K562 (cell line): Measurements from ENCODE around the gene PYGM. TPM values are rescaled to one million over a fixed set of nuclear protein-coding genes. Genes with fewer than 3 reads are reported as not detected.

Experiments
- CC2D1A ChIP-seq: fragments of 450-650 bp; IDR thresholded peaks from 2 replicates; pipeline ENCODE4 v1.6.1; 2017; ENCODE audit warnings: mild to moderate bottlenecking
- ESRRA ChIP-seq: fragments of 450-650 bp; IDR thresholded peaks from 2 replicates; pipeline ENCODE4 v1.6.1; 2014; ENCODE audit warnings: low read depth, mild to moderate bottlenecking, moderate library complexity, borderline replicate concordance
- GABPB2 ChIP-seq: fragments of 250-450 bp; sonication (Bioruptor Pico); conservative IDR thresholded peaks from 2 replicates; pipeline ENCODE4 v1.5.1; 2021; ENCODE audit warnings: mild to moderate bottlenecking
- NRF1 ChIP-seq, 2 experiments: fragments of 450-650 bp; IDR thresholded peaks in 1 of 2; conservative IDR thresholded peaks in 1 of 2; 2 replicates each; pipeline ENCODE4 v1.6.1; 2014; ENCODE audit warnings: mild to moderate bottlenecking in 2 of 2
- RNF2 ChIP-seq: sonication (generic); IDR thresholded peaks from 2 replicates; pipeline ENCODE4 v1.6.1; 2016
- SUPT5H ChIP-seq: fragments of 450-650 bp; IDR thresholded peaks from 2 replicates; pipeline ENCODE4 v1.6.1; 2016
- polyA plus RNA-seq, 8 experiments: library from polyadenylated mRNA; depleted of rRNA in 4 of 8; stranded (reverse) in 5 of 8; unstranded in 3 of 8; fragments of >200 nt; fragmentation: Nextera tagmentation in 2 of 8; fragmentation: Illumina TruSeq in 1 of 8; extraction: Ambion mirVana in 2 of 8; extraction: Trizol in 1 of 8; gene quantifications; 2 replicates each; pipeline versions ENCODE4 v1.2.1 to v1.2.3, GENCODE V29; 2011 to 2014; ENCODE audit warnings: inconsistent platforms in 1 of 8, missing spikeins in 1 of 8
- total RNA-seq, 7 experiments: library from RNA; depleted of rRNA in 6 of 7; stranded (reverse); fragments of >200 nt in 6 of 7; fragmentation: Illumina TruSeq in 2 of 7; extraction: Trizol in 2 of 7; gene quantifications; 2 replicates each; pipeline versions ENCODE4 v1.2.1 to v1.2.3, GENCODE V29; 2011 to 2021; ENCODE audit warnings: low replicate concordance in 1 of 7
- TF ChIP-seq, protein P1 (sequence below): sonication (generic); formaldehyde crosslinking; IDR thresholded peaks from 2 replicates; pipeline ENCODE4 v1.8.0; 2023; ENCODE audit warnings: missing genetic modification reagents, mild to moderate bottlenecking, borderline replicate concordance
- TF ChIP-seq, protein P2 (sequence below): fragments of 250-450 bp; sonication (Bioruptor Pico); IDR thresholded peaks from 2 replicates; pipeline ENCODE4 v1.6.1; 2021; ENCODE audit warnings: mild to moderate bottlenecking
- TF ChIP-seq, protein P3 (sequence below): fragments of 450-650 bp; conservative IDR thresholded peaks from 2 replicates; pipeline ENCODE4 v1.6.1; 2016; ENCODE audit warnings: missing genetic modification characterization, low read depth, mild to moderate bottlenecking, control low read depth, missing compliant biosample characterization
- TF ChIP-seq, protein P4 (sequence below), 2 experiments: fragments of 450-650 bp in 1 of 2; sonication (generic) in 1 of 2; formaldehyde crosslinking in 1 of 2; IDR thresholded peaks; 2 replicates each; pipeline versions ENCODE4 v1.7.1 to v1.9.0; 2016 to 2022; ENCODE audit warnings: inconsistent platforms in 1 of 2, mild to moderate bottlenecking in 1 of 2, missing genetic modification reagents in 1 of 2

Gene PYGM
- total and polyA plus RNA-seq, 9 of the 15 experiments (the other 6 are each of a cell fraction or from before 2014, with no cell fraction given), result 0.07 to 1.5 (median 0.68) TPM

DNA sequence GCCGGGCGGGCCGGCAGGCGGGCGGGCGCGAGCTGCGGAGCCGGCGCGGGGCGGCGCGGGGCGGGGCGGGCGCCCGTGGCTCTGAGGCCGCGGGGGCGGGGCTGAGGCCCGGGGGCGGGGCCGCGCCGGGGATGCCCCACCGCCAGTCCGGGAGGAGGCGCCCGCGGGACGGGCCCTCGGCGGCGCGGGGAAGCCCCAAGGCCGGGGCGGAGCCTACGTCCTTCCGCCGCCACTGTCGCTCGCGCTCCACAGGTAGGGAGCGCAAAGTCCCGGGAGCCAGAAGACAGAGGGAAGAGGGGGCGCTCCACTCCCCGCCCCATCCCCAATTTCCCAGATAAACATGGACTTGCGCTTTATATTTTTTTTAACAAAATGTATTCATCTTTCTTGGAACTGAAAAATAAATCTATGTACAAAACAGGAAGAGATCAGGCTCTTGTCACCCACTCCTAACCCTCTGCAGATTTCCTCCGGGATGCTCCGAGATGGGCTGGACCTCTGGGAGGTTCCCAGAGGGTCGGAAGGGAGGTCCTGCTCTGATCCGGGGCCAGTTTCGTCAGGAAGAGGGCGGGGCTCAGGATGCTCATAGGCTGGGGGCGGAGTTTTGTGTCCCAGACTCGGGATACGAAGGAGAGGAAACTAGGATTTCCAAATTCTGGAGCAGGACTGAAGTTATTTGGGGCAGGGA lies 43.5 kb upstream of the PYGM start, which contains the start of gene MAP4K2 (continued):
- TF ChIP-seq, protein P1, sequence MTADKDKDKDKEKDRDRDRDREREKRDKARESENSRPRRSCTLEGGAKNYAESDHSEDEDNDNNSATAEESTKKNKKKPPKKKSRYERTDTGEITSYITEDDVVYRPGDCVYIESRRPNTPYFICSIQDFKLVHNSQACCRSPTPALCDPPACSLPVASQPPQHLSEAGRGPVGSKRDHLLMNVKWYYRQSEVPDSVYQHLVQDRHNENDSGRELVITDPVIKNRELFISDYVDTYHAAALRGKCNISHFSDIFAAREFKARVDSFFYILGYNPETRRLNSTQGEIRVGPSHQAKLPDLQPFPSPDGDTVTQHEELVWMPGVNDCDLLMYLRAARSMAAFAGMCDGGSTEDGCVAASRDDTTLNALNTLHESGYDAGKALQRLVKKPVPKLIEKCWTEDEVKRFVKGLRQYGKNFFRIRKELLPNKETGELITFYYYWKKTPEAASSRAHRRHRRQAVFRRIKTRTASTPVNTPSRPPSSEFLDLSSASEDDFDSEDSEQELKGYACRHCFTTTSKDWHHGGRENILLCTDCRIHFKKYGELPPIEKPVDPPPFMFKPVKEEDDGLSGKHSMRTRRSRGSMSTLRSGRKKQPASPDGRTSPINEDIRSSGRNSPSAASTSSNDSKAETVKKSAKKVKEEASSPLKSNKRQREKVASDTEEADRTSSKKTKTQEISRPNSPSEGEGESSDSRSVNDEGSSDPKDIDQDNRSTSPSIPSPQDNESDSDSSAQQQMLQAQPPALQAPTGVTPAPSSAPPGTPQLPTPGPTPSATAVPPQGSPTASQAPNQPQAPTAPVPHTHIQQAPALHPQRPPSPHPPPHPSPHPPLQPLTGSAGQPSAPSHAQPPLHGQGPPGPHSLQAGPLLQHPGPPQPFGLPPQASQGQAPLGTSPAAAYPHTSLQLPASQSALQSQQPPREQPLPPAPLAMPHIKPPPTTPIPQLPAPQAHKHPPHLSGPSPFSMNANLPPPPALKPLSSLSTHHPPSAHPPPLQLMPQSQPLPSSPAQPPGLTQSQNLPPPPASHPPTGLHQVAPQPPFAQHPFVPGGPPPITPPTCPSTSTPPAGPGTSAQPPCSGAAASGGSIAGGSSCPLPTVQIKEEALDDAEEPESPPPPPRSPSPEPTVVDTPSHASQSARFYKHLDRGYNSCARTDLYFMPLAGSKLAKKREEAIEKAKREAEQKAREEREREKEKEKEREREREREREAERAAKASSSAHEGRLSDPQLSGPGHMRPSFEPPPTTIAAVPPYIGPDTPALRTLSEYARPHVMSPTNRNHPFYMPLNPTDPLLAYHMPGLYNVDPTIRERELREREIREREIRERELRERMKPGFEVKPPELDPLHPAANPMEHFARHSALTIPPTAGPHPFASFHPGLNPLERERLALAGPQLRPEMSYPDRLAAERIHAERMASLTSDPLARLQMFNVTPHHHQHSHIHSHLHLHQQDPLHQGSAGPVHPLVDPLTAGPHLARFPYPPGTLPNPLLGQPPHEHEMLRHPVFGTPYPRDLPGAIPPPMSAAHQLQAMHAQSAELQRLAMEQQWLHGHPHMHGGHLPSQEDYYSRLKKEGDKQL (CRISPR knock-in tag), result no peak
- TF ChIP-seq RNF2 (no peak), ESRRA (no peak), NRF1 (conservative IDR thresholded peaks at IDR 0.05 in 1 of 2, IDR thresholded peaks at IDR 0.05 in 1 of 2) (peak; percentile 8 to 34; a peak in 2 of 4 replicates), SUPT5H (peak; percentile 56; the same call in 1 of the 2 replicates), CC2D1A (no peak), GABPB2 (CRISPR knock-in tag) (no peak)
- TF ChIP-seq, protein P2, sequence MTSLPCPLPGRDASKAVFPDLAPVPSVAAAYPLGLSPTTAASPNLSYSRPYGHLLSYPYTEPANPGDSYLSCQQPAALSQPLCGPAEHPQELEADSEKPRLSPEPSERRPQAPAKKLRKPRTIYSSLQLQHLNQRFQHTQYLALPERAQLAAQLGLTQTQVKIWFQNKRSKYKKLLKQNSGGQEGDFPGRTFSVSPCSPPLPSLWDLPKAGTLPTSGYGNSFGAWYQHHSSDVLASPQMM (CRISPR knock-in tag), result no peak
- TF ChIP-seq, protein P3, sequence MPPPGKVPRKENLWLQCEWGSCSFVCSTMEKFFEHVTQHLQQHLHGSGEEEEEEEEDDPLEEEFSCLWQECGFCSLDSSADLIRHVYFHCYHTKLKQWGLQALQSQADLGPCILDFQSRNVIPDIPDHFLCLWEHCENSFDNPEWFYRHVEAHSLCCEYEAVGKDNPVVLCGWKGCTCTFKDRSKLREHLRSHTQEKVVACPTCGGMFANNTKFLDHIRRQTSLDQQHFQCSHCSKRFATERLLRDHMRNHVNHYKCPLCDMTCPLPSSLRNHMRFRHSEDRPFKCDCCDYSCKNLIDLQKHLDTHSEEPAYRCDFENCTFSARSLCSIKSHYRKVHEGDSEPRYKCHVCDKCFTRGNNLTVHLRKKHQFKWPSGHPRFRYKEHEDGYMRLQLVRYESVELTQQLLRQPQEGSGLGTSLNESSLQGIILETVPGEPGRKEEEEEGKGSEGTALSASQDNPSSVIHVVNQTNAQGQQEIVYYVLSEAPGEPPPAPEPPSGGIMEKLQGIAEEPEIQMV (tag), result no peak
- TF ChIP-seq, protein P4, sequence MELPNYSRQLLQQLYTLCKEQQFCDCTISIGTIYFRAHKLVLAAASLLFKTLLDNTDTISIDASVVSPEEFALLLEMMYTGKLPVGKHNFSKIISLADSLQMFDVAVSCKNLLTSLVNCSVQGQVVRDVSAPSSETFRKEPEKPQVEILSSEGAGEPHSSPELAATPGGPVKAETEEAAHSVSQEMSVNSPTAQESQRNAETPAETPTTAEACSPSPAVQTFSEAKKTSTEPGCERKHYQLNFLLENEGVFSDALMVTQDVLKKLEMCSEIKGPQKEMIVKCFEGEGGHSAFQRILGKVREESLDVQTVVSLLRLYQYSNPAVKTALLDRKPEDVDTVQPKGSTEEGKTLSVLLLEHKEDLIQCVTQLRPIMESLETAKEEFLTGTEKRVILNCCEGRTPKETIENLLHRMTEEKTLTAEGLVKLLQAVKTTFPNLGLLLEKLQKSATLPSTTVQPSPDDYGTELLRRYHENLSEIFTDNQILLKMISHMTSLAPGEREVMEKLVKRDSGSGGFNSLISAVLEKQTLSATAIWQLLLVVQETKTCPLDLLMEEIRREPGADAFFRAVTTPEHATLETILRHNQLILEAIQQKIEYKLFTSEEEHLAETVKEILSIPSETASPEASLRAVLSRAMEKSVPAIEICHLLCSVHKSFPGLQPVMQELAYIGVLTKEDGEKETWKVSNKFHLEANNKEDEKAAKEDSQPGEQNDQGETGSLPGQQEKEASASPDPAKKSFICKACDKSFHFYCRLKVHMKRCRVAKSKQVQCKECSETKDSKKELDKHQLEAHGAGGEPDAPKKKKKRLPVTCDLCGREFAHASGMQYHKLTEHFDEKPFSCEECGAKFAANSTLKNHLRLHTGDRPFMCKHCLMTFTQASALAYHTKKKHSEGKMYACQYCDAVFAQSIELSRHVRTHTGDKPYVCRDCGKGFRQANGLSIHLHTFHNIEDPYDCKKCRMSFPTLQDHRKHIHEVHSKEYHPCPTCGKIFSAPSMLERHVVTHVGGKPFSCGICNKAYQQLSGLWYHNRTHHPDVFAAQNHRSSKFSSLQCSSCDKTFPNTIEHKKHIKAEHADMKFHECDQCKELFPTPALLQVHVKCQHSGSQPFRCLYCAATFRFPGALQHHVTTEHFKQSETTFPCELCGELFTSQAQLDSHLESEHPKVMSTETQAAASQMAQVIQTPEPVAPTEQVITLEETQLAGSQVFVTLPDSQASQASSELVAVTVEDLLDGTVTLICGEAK (IDR thresholded peaks at IDR 0.05), result peak; percentile 54; the same call in 1 of the 2 replicates
- TF ChIP-seq, protein P4 (CRISPR knock-in tag; IDR thresholded peaks at IDR 0.05), result no peak
